Gastroesophageal sphincter (tissue), 4 donors: Measurements from ENCODE around the gene MIPEP. TPM values are rescaled to one million over a fixed set of nuclear protein-coding genes. Genes with fewer than 3 reads are reported as not detected.

ENCODE experiments used
- ATAC-seq: fragments of 150-250 bp; one replicate; pipeline ENCODE4 v1.9.1; 2016; ENCODE audit warnings: mild to moderate bottlenecking, moderate library complexity
- H3K27ac ChIP-seq, 4 donors: fragments of 200-600 bp; sonication (generic) in 3 of 4; 1 replicate in 3 of 4; 2 replicates in 1 of 4; pipeline ENCODE4 v1.5.1; 2016 to 2019
- H3K27me3 ChIP-seq: fragments of 200-600 bp; sonication (generic); one replicate; pipeline ENCODE4 v1.5.1; 2019
- H3K36me3 ChIP-seq, 2 donors: fragments of 200-600 bp; sonication (generic); one replicate each; pipeline ENCODE4 v1.5.1; 2019; ENCODE audit warnings: control low read depth in 1 of 2
- H3K4me1 ChIP-seq, 3 donors: fragments of 200-600 bp; sonication (generic); 1 replicate in 2 of 3; 2 replicates in 1 of 3; pipeline ENCODE4 v1.5.1; 2016 to 2019; ENCODE audit warnings: control low read depth in 2 of 3
- H3K4me3 ChIP-seq, 2 donors: fragments of 200-600 bp; sonication (generic); one replicate each; pipeline ENCODE4 v1.5.1; 2019; ENCODE audit warnings: mild to moderate bottlenecking in 1 of 2, moderate library complexity in 1 of 2
- H3K9me3 ChIP-seq, 3 donors: fragments of 200-600 bp; sonication (generic); one replicate each; pipeline ENCODE4 v1.5.1; 2017 to 2019; ENCODE audit warnings: control low read depth in 2 of 3
- EP300 ChIP-seq: sonication (generic); formaldehyde crosslinking; IDR thresholded peaks from one replicate; pipeline ENCODE4 v1.6.1; 2017; ENCODE audit warnings: antibody characterized with exemption, mild to moderate bottlenecking
- POLR2A ChIP-seq, 2 donors: fragments of 450-650 bp; IDR thresholded peaks; one replicate each; pipeline ENCODE4 v1.6.1; 2017; ENCODE audit warnings: antibody characterized with exemption in 2 of 2, mild to moderate bottlenecking in 2 of 2, moderate library complexity in 1 of 2
- POLR2AphosphoS5 ChIP-seq: sonication (generic); formaldehyde crosslinking; IDR thresholded peaks from one replicate; pipeline ENCODE4 v1.6.1; 2017; ENCODE audit warnings: antibody characterized with exemption
- WGBS, 2 donors: methylation state at CpG; one replicate each; pipeline ENCODE4 v1.1.5; 2018; ENCODE audit warnings: low coverage in 1 of 2; 5-methylcytosine and 5-hydroxymethylcytosine counted together
- total RNA-seq, 4 donors: library from RNA; depleted of rRNA; stranded (reverse); fragments of >200 nt; gene quantifications; one replicate each; pipeline ENCODE4 v1.1.0, GENCODE V29; 2016
- TF ChIP-seq, protein P1 (sequence below), 4 experiments: fragments of 200-600 bp in 2 of 4; fragments of 450-650 bp in 2 of 4; sonication (generic) in 1 of 4; IDR thresholded peaks; one replicate each; pipeline ENCODE4 v1.5.1; 2017 to 2019; ENCODE audit warnings: antibody characterized with exemption in 4 of 4, mild to moderate bottlenecking in 2 of 4, moderate library complexity in 2 of 4

MIPEP gene
- total RNA-seq, 4 donors from 2014 or later: 12.4 to 27.4 (median 20.3) TPM

DNA sequence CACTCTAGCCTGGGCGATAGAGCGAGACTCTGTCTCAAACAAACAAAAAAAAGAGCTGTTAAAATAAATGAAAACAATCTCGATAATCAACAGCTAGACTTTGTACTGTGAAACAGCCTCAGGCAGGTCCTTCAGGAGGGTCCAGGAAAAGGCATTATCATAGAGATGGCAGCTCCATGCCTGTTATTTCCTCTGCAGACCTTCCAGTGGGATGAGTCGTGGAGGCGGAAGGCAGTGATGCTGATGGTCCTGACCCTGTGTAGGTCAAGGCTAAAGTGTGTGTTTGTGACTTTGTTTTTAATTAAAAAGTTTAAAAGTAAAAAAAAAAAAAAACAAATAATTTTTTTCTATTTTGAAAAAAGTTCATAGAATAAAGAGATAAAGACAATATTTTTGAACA is 201.6 kb downstream of the MIPEP start:
- ATAC-seq: no peak
- Histone ChIP-seq H3K4me3 (no peak overlapping the region), H3K27me3 (no peaks in the 10 kb centered on the region), H3K4me1 (no peaks in the 10 kb centered on the region), H3K36me3 (no peaks in the 10 kb centered on the region), H3K27ac (no peak overlapping the region), H3K9me3 (peaks cover 0 to 12% (median 0%) of the 10 kb centered on the region in 3 donors)
- TF ChIP-seq EP300 (no peak), POLR2AphosphoS5 (no peak), POLR2A (IDR thresholded peaks at IDR 0.05) (no peak)
- TF ChIP-seq, protein P1, sequence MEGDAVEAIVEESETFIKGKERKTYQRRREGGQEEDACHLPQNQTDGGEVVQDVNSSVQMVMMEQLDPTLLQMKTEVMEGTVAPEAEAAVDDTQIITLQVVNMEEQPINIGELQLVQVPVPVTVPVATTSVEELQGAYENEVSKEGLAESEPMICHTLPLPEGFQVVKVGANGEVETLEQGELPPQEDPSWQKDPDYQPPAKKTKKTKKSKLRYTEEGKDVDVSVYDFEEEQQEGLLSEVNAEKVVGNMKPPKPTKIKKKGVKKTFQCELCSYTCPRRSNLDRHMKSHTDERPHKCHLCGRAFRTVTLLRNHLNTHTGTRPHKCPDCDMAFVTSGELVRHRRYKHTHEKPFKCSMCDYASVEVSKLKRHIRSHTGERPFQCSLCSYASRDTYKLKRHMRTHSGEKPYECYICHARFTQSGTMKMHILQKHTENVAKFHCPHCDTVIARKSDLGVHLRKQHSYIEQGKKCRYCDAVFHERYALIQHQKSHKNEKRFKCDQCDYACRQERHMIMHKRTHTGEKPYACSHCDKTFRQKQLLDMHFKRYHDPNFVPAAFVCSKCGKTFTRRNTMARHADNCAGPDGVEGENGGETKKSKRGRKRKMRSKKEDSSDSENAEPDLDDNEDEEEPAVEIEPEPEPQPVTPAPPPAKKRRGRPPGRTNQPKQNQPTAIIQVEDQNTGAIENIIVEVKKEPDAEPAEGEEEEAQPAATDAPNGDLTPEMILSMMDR (IDR thresholded peaks at IDR 0.05): no peak
- 82 to 89% methylated on average over 3 to 5 of the region's 5 CpGs for WGBS, 2 donors

DNA sequence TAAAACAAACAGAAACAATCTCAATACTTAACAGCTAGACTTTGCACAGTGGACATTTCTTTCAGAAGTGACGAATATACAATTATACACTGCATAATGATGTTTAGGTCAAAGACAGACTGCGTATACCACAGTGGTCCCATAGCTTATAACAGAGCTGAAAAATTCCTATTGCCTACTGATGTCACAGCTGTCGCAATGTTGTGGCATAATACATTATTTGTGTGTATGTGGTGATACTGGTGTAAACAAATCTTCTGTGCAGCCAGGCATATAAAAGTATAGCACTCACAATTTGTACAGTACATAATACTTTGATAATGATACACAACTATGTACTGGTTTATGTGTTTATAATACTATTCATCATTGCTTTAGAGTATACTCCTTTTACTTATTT is 202.3 kb downstream of the MIPEP start:
- Histone ChIP-seq H3K27ac (no peak overlapping the region), H3K4me1 (no peaks in the 10 kb centered on the region), H3K9me3 (peaks cover 0 to 12% (median 0%) of the 10 kb centered on the region in 3 donors), H3K27me3 (no peaks in the 10 kb centered on the region), H3K36me3 (no peaks in the 10 kb centered on the region), H3K4me3 (no peak overlapping the region)
- WGBS, 2 donors: 90 to 96% methylated on average over 3 of the region's 3 CpGs
- no peak for ATAC-seq
- TF ChIP-seq, protein P1 (IDR thresholded peaks at IDR 0.05): no peak
- TF ChIP-seq POLR2A (IDR thresholded peaks at IDR 0.05) (no peak), EP300 (no peak), POLR2AphosphoS5 (no peak)

DNA sequence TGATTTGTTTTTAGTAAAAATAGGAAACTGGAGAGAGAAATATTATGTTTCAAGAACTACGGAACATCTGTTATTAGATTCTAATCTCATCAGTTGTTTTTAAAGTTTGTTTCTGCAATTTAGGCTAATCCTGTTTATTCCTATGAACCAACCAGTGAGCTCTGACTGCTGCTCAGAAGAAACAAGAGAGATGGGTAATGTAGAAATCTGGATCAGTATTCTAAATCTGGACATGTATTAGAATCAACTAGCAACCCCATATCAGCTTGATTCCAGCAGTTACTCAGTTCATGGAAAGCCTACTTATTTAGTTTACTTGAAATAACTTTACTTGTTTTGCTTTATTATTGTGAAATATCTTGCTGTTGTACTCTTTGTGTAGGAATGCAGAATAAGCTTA is 203.8 kb downstream of the MIPEP start:
- no peak overlapping the region for H3K27ac ChIP-seq
- H3K27me3 ChIP-seq: no peaks in the 10 kb centered on the region
- ATAC-seq: no peak
- H3K4me3 ChIP-seq: no peak overlapping the region
- peaks cover 0 to 12% (median 0%) of the 10 kb centered on the region in 3 donors for H3K9me3 ChIP-seq
- WGBS, 2 donors: 68 to 77% methylated on average over 1 of the region's 1 CpG
- no peak for TF ChIP-seq POLR2A (IDR thresholded peaks at IDR 0.05)
- TF ChIP-seq, protein P1 (IDR thresholded peaks at IDR 0.05): no peak
- TF ChIP-seq POLR2AphosphoS5: no peak
- no peak for TF ChIP-seq EP300
- H3K36me3 ChIP-seq: no peaks in the 10 kb centered on the region
- no peaks in the 10 kb centered on the region for H3K4me1 ChIP-seq

DNA sequence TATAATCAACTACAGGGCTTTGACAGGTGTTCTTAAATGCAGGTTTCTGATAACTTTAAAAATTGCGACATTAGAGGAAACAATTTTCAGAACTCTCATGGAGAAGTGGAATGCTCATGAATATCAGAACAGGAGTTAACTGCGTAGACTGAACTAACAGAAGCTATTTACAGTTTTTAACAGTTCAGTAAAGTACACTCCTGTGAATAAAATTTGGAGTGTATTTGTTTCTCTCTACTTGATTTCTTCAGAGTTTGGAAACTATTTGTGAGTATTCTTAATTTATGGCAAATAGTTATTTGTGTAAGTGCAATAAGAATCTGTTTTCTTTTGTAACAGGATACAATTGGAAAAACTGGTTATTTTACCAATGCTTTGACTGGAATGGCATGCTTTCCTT is 204.6 kb downstream of the MIPEP start:
- TF ChIP-seq POLR2A (IDR thresholded peaks at IDR 0.05) (no peak), EP300 (no peak), POLR2AphosphoS5 (no peak)
- TF ChIP-seq, protein P1 (IDR thresholded peaks at IDR 0.05): no peak
- ATAC-seq: no peak

DNA sequence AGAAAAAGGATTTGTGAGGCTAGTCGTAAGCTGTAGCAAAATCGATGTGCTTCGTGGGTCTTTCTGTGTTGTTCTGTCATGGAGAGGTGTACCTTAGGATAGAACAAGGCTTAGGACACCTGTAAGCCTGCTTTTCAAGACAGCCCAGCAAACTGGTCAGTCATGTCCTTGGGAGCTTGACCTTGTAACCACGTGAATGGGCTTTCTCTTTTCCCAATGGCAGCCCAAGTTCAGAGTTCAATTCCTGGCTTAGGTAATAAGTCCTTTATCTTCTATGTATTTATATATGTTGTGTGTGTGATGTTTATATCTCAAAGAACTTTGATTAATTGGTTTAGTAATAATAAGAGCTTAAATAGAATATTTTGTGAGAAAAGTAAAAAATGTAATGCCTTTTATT is 206.1 kb downstream of the MIPEP start:
- Histone ChIP-seq H3K27ac (no peak overlapping the region), H3K4me1 (no peaks in the 10 kb centered on the region), H3K36me3 (no peaks in the 10 kb centered on the region), H3K27me3 (no peaks in the 10 kb centered on the region), H3K9me3 (peaks cover 0 to 12% (median 0%) of the 10 kb centered on the region in 3 donors), H3K4me3 (no peak overlapping the region)
- WGBS, 2 donors: 70 to 87% methylated on average over 4 of the region's 4 CpGs
- TF ChIP-seq, protein P1 (IDR thresholded peaks at IDR 0.05): no peak
- no peak for TF ChIP-seq EP300
- TF ChIP-seq POLR2A (IDR thresholded peaks at IDR 0.05): no peak
- no peak for TF ChIP-seq POLR2AphosphoS5
- ATAC-seq: no peak

More for the DNA sequence above, 204.6 kb downstream of the MIPEP start:
- Histone ChIP-seq H3K4me3 (no peak overlapping the region), H3K27me3 (no peaks in the 10 kb centered on the region), H3K27ac (no peak overlapping the region), H3K36me3 (no peaks in the 10 kb centered on the region), H3K9me3 (peaks cover 0 to 12% (median 0%) of the 10 kb centered on the region in 3 donors), H3K4me1 (no peaks in the 10 kb centered on the region)
- 93 to 95% methylated on average over 2 of the region's 2 CpGs for WGBS, 2 donors
